ENCODE measurements around the gene MRC2. TPM values are rescaled to one million over a fixed set of nuclear protein-coding genes. Genes with fewer than 3 reads are reported as not detected.
A peak's percentile ranks its signal among the peaks of the same experiment; 100 is the strongest.

The MRC2 gene
- total RNA-seq, 1 donor from 2014 or later, result 120 TPM

- Mint-ChIP-seq H3K4me1 (ENCODE audit: unreplicated experiment) (no peaks in the 10 kb centered on the region), H3K27ac (ENCODE audit: unreplicated experiment) (no peak overlapping the region), H3K36me3 (ENCODE audit: low read depth, unreplicated experiment) (peaks cover 47% of the 10 kb centered on the region), H3K9me3 (ENCODE audit: unreplicated experiment) (no peaks in the 10 kb centered on the region), H3K27me3 (ENCODE audit: unreplicated experiment) (no peaks in the 10 kb centered on the region), H3K4me3 (ENCODE audit: unreplicated experiment) (no peak overlapping the region)
- DNase-seq (ENCODE audit: low spot score), result no peak
- TF ChIP-seq CTCF (IDR thresholded peaks at IDR 0.05; ENCODE audit: unreplicated experiment), result no peak
These were observed 30.8 kb upstream of the MRC2 start for GRCh38 chr17:62596662-62597061.

DNA sequence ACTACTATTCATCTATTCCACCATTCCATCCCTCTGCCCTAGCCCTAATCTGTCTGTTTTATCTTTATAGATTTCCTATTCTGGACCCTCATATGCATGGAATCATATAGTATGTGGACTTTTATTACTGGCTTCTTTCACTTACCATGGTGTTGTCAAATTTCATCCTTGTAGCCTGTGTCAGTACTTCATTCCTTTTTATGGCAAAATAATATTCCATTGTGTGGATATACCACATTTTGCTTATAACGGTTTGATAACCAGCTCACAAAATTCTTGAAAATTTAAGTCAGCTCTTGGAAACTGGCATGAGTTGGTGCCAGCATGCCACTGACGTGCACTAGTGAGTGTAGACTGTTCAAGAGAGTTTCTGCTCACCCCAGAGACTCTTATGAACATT is 30.3 kb upstream of the MRC2 start:
- DNase-seq (ENCODE audit: low spot score), result no peak
- no peak overlapping the region for H3K27ac Mint-ChIP-seq (ENCODE audit: unreplicated experiment)
- H3K27me3 Mint-ChIP-seq (ENCODE audit: unreplicated experiment), result no peaks in the 10 kb centered on the region
- no peak overlapping the region for H3K4me3 Mint-ChIP-seq (ENCODE audit: unreplicated experiment)
- H3K36me3 Mint-ChIP-seq (ENCODE audit: low read depth, unreplicated experiment), result peaks cover 50% of the 10 kb centered on the region
- H3K4me1 Mint-ChIP-seq (ENCODE audit: unreplicated experiment), result no peaks in the 10 kb centered on the region
- H3K9me3 Mint-ChIP-seq (ENCODE audit: unreplicated experiment), result no peaks in the 10 kb centered on the region
- TF ChIP-seq CTCF (IDR thresholded peaks at IDR 0.05; ENCODE audit: unreplicated experiment), result no peak

DNA sequence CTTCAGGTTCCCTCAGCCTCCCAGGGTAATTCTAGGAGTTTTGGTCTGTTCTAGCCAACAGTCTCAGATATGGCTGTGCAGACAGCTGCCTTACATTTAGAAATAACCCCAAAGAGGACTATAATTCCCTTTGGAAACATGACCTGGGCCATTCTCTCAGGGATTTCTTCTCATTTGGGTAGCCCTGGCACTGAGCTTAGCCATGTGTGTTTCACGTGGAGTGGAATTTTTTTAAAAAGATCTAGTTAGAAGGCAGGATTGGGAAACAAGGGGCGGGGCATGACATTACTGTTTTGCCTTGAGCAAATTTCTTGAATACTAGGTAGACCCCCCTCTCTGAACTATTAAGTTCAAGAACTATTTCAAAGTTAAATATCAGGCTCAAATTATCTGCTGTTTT is 29.6 kb upstream of the MRC2 start:
- no peak for TF ChIP-seq CTCF (IDR thresholded peaks at IDR 0.05; ENCODE audit: unreplicated experiment)
- H3K4me1 Mint-ChIP-seq (ENCODE audit: unreplicated experiment), result no peaks in the 10 kb centered on the region
- H3K9me3 Mint-ChIP-seq (ENCODE audit: unreplicated experiment), result no peaks in the 10 kb centered on the region
- no peak for DNase-seq (ENCODE audit: low spot score)
- no peak overlapping the region for H3K27ac Mint-ChIP-seq (ENCODE audit: unreplicated experiment)
- no peak overlapping the region for H3K4me3 Mint-ChIP-seq (ENCODE audit: unreplicated experiment)
- H3K27me3 Mint-ChIP-seq (ENCODE audit: unreplicated experiment), result no peaks in the 10 kb centered on the region
- H3K36me3 Mint-ChIP-seq (ENCODE audit: low read depth, unreplicated experiment), result peaks cover 50% of the 10 kb centered on the region

DNA sequence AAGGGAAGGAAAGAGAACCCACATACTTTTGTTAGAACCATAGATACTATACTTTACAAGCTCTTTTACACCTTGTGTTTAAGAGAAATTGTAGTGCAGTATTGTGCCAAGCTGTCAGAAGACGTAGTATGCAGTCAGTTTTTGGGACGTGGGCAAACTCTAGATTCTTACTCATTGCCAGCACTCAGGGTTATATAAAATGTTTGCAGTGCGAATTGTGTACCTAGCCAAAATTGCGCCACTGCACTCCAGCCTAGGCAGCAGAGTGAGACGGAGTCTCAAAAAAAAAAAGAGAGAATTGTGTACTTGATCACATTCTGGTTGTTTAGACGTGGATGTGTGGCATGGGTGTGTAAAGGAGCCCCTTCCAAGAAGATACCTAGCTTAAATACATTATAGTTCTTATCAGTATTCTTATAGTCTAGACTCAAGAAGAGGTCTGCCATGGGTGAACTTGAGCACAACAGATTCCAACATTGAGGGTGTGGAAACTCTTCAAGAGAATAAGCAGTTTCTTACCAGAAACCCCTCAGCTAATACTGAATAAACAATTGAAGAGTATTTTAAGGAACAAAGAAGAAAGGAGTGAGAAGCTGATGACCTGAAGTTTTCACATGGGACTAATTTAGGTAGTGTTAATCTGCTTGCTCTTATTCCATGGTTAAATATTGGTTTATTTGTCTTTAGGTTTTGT is 27.4 kb upstream of the MRC2 start:
- Mint-ChIP-seq H3K27me3 (ENCODE audit: unreplicated experiment) (no peaks in the 10 kb centered on the region), H3K4me3 (ENCODE audit: unreplicated experiment) (peak overlapping the region; percentile 17), H3K9me3 (ENCODE audit: unreplicated experiment) (no peaks in the 10 kb centered on the region), H3K4me1 (ENCODE audit: unreplicated experiment) (no peaks in the 10 kb centered on the region), H3K36me3 (ENCODE audit: low read depth, unreplicated experiment) (peaks cover 48% of the 10 kb centered on the region), H3K27ac (ENCODE audit: unreplicated experiment) (no peak overlapping the region)
- TF ChIP-seq CTCF (IDR thresholded peaks at IDR 0.05; ENCODE audit: unreplicated experiment), result no peak
- no peak for DNase-seq (ENCODE audit: low spot score)

DNA sequence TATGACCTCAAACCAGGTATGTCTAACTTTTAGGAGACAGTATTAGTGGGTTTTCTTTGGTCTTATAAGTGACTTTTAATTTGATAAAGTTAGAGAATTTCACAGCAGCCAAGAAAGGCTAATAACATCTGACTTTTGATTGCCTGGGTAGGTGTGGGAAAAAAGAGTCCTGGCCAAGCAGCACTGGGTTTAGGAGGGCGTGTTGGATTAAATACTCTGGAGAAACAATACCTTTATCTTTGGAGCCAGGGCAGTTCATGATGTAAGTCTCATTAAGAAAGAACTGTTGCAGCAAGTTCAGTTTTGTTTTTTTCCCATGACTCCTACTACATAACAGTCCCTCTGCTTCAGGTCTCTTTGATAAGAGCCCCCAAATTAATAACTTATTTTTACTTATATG is 26.7 kb upstream of the MRC2 start:
- no peak for TF ChIP-seq CTCF (IDR thresholded peaks at IDR 0.05; ENCODE audit: unreplicated experiment)
- H3K27ac Mint-ChIP-seq (ENCODE audit: unreplicated experiment), result no peak overlapping the region
- H3K36me3 Mint-ChIP-seq (ENCODE audit: low read depth, unreplicated experiment), result peaks cover 48% of the 10 kb centered on the region
- no peaks in the 10 kb centered on the region for H3K9me3 Mint-ChIP-seq (ENCODE audit: unreplicated experiment)
- no peak for DNase-seq (ENCODE audit: low spot score)
- no peaks in the 10 kb centered on the region for H3K27me3 Mint-ChIP-seq (ENCODE audit: unreplicated experiment)
- no peak overlapping the region for H3K4me3 Mint-ChIP-seq (ENCODE audit: unreplicated experiment)
- H3K4me1 Mint-ChIP-seq (ENCODE audit: unreplicated experiment), result no peaks in the 10 kb centered on the region
